Measurements from ENCODE around the gene UFD1.

Gene UFD1

GRCh38 chr22:19494676-19495173, 15.7 kb upstream of the UFD1 start:
- no peak for DNase-seq (ENCODE audit: low read depth)

GRCh38 chr22:19494001-19494560, 15.1 kb upstream of the UFD1 start:
- DNase-seq (ENCODE audit: low read depth) = no peak

GRCh38 chr22:19492504-19493174, 13.6 kb upstream of the UFD1 start:
- DNase-seq (ENCODE audit: low read depth) = no peak

GRCh38 chr22:19490628-19491230, 11.7 kb upstream of the UFD1 start:
- no peak for DNase-seq (ENCODE audit: low read depth)

GRCh38 chr22:19488884-19489843, 10.2 kb upstream of the UFD1 start:
- no peak for DNase-seq (ENCODE audit: low read depth)

- DNase-seq (ENCODE audit: low read depth) = no peak
Observed at GRCh38 chr22:19488285-19488684, 9.3 kb upstream of the UFD1 start.

- no peak for DNase-seq (ENCODE audit: low read depth)
Observed at GRCh38 chr22:19483481-19484244, 4.7 kb upstream of the UFD1 start.

GRCh38 chr22:19482297-19482696, 3.3 kb upstream of the UFD1 start:
- no peak for DNase-seq (ENCODE audit: low read depth)

- DNase-seq (ENCODE audit: low read depth) = no peak
Observed at GRCh38 chr22:19480789-19481188, 1.8 kb upstream of the UFD1 start.

- no peak for DNase-seq (ENCODE audit: low read depth)
Observed at GRCh38 chr22:19480173-19480568, 1.2 kb upstream of the UFD1 start.

GRCh38 chr22:19479355-19480172, 571 bp upstream of the UFD1 start, which contains the start of gene CDC45:
Gene CDC45 (plus strand): TSS chr22:19479920. CDS start chr22:19479969, 49 bp downstream.
- DNase-seq (ENCODE audit: low read depth) = peak; percentile 83

GRCh38 chr22:19478045-19478900, 720 bp downstream of the UFD1 start:
- DNase-seq (ENCODE audit: low read depth) = no peak

- DNase-seq (ENCODE audit: low read depth) = no peak
Observed at GRCh38 chr22:19477321-19478044, 1.5 kb downstream of the UFD1 start.

GRCh38 chr22:19476023-19476422, 3.0 kb downstream of the UFD1 start:
- no peak for DNase-seq (ENCODE audit: low read depth)

- DNase-seq (ENCODE audit: low read depth) = no peak
Observed at GRCh38 chr22:19473578-19473977, 5.4 kb downstream of the UFD1 start.

- no peak for DNase-seq (ENCODE audit: low read depth)
Observed at GRCh38 chr22:19472233-19472632, 6.8 kb downstream of the UFD1 start.

GRCh38 chr22:19471572-19471971, 7.4 kb downstream of the UFD1 start:
- no peak for DNase-seq (ENCODE audit: low read depth)

GRCh38 chr22:19470010-19470409, 9.0 kb downstream of the UFD1 start:
- DNase-seq (ENCODE audit: low read depth) = no peak

- DNase-seq (ENCODE audit: low read depth) = no peak
Observed at GRCh38 chr22:19469421-19469820, 9.6 kb downstream of the UFD1 start.

All from stimulated activated CD8-positive, alpha-beta memory T cell treated with anti-CD3 and anti-CD28 coated beads, Interleukin-7, amount 100 ng/mL, for 24 hours (primary cell).